GM18508 (cell line): ENCODE data around the gene EFCAB8.

ENCODE experiments used
- ATAC-seq: cut with Tn5 transposase; IDR thresholded peaks from one replicate; pipeline ENCODE4 v1.9.1; 2021; ENCODE audit warnings: moderate number of reproducible peaks; ENCODE audit not compliant: insufficient read depth, unreplicated experiment

EFCAB8 gene

DNA sequence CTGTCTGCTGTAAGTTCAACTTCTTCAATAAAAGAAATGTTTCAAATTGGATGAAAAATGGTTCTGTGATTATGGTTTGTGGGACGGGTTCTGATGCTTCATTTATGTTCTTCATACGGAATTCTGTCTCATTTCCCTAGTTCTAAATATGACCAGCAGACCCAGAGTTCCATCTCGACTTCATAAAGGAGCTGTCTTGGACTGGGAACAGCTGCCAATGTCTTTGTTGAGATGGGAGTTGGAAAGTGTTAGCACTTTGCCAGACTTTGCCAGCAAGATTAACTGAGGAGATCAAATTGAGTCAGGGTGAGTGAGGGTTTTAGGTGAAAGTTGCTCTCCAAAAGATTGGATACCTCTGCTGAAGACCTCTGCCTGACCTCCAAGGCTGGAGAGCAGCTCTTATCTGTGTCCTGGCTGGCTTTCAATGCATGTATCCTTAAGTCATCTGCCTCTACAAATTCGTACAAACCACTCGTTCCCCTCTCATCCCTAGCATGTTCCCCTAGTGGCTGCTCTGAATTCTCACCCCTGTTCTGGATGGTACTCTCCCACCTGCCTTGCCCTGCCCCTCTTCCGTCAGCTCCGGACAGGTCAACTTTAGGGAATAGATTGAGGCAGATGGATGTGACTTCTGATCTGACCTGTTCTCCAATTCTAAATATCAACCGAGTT is at the start of gene EFCAB8:
Gene EFCAB8 (plus strand): TSS at position 223 of the 672 bp plus-strand sequence. CDS start 4,870 bp downstream, outside the sequence.
- no peak for ATAC-seq

DNA sequence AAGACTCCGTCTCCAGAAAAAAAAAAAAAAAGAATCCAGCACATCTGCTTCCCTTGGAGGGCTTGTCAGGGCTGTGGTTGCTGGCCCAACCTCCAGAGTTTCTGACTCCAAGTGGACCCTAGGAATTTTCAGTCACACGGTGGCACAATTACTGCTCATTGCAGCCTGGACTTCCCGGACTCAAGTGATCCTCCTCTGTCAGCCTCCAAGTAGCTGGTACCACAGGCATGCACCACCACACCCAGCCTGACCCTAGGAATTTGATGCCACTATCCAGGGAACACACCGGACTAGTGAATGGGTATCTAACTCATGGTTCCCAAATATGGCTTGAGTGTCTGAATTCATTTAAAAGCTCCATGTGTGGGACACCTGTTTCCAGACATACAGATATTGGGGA is 48.8 kb upstream of the EFCAB8 start:
- no peak for ATAC-seq

- no peak for ATAC-seq
Measured at GRCh38 chr20:32810941-32811340, 47.8 kb upstream of the EFCAB8 start.

DNA sequence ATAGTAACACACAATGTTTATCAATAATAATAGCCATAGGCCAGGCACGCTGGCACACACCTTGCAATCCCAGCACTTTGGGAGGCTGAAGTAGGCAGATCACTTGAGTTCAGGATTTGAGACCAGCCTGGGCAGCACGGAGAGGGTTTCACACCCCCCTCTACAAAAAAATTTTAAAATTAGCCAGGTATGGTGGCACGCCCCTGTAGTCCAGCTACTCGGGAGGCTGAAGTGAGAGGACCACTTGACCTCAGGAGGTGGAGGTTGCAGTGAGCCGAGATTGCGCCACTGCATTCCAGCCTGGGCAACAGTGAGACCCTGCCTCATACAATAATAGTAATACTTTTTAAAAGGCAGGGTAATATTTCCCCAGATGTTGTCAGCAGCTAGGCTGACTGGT is 46.8 kb upstream of the EFCAB8 start:
- no peak for ATAC-seq

- ATAC-seq = no peak
Measured at GRCh38 chr20:32819992-32820697, 38.6 kb upstream of the EFCAB8 start.

- ATAC-seq = no peak
Measured at GRCh38 chr20:32820698-32821377, 37.9 kb upstream of the EFCAB8 start.

DNA sequence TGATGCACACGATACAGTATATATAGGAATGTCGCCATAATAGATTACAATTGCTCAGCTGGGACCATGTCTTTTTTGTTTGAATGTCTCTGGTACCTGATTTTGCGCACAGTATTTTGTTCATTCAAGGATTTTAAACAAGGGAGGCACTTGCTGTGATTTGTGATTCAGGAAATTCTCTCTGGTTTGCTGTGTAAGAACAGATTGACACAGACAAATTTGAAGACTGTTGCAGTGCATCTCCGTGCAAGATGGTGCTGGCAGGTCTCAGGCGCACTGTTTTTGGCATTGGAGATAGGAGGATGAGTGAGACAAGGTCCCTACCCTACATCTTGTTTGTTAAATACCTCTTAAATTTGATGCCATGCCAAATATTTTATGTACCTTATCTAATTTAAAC is 36.5 kb upstream of the EFCAB8 start:
- ATAC-seq = no peak

GRCh38 chr20:32823078-32823477 is 35.6 kb upstream of the EFCAB8 start:
- no peak for ATAC-seq

DNA sequence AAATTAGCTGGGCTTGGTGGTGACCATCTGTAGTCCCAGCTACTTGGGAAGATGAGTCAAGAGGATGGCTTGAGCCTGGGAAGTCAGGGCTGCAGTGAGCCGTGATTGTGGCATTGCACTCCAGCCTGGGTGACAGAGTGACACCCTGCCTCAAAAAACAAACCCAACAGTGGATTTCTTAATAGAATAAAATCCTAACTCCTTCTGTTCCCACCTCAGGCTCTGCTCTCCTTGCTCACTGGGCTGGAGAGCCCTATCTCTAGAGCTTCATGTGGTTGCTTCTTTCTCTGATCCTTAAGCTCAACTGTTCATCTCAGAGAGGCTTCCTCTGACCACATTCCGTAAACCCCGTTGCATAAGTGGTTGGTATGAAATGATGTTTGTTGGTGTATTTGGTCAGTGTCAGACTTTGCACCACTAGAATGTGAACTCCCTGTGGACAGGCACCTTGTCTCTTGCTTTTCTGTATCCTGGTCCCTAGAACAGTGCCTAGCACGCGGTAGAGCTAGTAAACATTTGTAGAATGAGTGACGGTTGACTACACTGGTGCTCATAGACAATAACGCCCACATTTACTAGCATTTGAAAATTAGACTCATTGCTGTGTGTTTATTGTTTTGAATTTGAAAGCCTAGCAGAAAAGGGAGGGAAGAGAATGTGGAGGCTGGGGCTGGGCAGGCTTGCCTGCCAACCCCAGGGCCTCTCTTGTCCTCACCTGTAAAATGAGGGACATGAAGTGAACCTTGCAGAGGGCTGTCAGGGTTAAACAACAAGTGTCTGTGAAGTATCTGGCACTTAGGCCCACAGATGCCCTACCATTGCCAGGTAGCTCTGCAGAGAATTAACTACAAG is 34.8 kb upstream of the EFCAB8 start:
- ATAC-seq = no peak

DNA sequence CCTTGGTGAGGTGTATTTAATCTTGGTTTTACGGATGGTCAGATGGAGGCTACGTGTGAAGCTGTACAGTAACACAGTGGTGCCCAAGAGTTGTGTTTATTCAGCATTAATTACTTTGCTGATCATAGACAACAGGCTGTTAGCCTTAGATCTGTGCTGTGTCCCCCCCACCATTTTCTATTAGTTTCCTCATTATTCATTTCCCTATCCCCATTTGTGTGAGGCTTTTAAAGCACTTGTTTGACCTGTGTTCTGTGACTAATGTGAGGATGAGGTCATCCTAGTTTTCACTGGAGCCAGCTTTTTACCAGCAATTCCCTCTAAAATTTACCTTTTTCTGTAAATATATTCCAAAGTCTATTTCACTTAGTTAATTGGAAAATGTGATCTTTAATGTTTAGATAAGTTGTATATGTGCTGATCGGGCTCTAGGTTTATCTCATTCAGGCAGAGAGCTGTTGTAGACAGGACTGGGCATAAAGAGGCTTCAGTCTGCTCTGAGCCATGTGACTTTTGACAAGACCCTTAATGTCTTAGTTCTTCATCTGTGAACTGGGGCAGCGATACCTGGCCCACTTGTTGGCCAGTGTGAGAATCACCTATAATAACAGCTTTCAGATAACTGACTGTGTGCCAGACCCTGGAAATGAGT is 30.6 kb upstream of the EFCAB8 start:
- no peak for ATAC-seq

DNA sequence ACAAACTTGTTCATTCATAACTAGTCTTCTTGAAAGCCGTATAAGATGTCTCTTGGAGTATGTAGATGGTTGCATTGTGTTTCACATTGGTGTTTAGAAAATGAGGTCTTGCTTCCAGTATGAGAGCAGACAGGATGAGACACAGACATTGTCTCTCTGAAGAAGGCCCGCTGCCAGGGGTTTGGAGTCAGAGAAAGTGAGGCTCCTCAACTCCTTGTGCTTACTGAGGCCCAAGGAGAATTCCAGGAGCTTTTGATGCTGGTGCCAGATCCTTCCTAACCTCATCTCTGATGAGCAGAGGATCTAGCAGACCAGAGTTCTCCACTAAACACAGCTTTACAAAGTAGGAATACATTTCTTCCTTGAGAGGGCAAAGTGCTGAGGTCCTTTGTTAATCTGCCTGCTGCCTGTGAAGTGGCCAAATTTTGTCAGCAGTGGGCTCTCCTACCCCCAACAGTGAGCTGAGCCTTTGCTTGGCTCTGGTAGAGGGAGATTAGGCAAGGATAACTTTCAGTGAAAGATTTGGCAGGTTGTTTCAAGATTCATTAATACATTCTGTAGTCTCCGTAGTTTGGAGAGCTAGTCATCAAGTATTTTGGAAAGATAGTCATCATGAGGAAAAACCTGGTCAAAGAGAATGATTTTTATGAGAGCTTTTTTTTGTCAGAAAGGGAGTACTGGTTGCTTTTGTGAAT is 29.3 kb upstream of the EFCAB8 start:
- ATAC-seq = no peak

- no peak for ATAC-seq
Measured at GRCh38 chr20:32830437-32830836, 28.3 kb upstream of the EFCAB8 start.

DNA sequence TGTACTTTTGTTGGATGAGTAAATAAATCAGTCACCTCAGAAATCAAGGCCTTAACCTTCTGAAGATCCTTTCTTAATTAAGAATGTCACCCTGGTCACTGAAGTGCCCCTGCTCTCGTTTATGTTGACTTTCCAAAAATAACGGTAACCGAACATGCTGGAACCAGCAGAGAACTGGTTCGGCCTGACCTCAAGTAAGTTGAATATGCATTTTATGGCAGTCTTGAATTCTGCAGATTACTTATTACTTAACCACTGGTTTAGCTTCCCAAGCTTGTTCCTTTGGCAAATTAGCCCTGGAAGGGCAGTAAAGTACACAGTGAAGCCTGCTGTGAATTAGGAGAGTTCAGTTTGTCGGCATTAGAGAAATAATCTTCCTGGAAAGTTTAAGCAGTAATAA is 26.7 kb upstream of the EFCAB8 start:
- ATAC-seq = no peak

- no peak for ATAC-seq
Measured at GRCh38 chr20:32832664-32833063, 26.1 kb upstream of the EFCAB8 start.

- ATAC-seq = no peak
Measured at GRCh38 chr20:32834972-32835371, 23.8 kb upstream of the EFCAB8 start.

GRCh38 chr20:32837157-32837556 is 21.6 kb upstream of the EFCAB8 start:
- ATAC-seq = no peak

DNA sequence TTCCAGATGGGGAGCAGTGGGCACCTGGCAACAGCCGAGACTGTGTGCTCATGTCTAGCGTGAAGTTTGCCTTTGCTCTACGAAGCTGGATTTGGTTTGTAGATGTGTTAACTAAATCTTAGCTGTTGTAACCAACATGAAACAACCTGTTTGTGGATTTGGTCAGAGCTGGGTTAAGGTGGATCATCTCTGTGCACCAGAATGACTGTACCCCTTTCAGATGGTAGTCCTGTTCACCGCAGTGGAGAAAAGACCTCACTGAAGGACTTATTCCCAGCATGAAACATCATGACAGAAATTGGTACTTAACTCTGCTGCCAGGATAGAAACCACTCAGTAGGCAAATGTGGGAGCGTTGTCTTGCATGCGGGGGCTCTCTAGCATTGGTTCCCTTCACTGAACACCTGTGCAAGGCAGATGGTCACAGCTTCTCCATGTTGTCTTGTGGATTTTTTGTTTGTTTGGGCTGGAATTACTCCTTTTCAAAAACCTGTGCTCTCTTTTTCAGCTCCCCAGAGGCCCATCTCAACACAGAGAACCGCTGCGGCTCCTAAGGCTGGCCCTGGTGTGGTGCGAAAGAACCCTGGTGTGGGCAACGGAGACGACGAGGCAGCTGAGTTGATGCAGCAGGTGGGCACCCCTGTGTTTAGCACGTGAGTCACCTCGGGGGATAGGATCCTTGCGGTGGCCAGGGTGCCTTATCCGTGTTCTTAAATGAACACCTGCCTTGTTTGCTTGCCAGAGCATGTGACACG is 19.3 kb upstream of the EFCAB8 start:
- no peak for ATAC-seq

- no peak for ATAC-seq
Measured at GRCh38 chr20:32839982-32840285, 18.8 kb upstream of the EFCAB8 start.

DNA sequence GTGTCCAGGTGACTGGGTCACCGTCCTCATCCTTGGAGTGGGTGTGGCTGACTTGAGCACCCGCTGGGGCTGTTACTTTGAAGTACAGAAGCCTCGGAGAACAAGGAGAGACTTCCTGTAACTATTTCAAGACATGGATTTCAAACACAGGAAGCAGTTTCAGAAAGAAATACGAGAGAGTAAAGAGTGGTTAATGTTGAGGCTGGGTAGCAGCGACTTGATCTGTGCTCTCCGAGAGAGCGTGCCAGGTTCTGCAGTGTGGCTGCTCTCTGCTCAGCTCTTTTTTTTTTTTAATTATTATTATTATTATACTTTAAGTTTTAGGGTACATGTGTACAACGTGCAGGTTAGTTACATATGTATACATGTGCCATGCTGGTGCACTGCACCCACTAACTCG is 17.5 kb upstream of the EFCAB8 start:
- ATAC-seq = no peak
